K562 (cell line): ENCODE data around the gene DEDD2. TPM values are rescaled to one million over a fixed set of nuclear protein-coding genes. Genes with fewer than 3 reads are reported as not detected.

Source experiments
- ATAC-seq: fragments of 200-7000 bp; cut with Tn5 transposase; 3 replicates; pipeline ENCODE4 v1.9.1; 2020; ENCODE audit warnings: moderate library complexity
- BruUV-seq: library from RNA; stranded (reverse); fragments of 400-500 nt; replicated peaks from 2 replicates; lab custom pipeline; 2021; lab: Mats Ljungman, UMichigan
- CTCF ChIA-PET: fragments of 300-600 bp; formaldehyde crosslinking; extraction: SDS; loops from one replicate; lab custom pipeline; 2021; ENCODE audit warnings: low intra/inter-chr PET ratio; lab: Yijun Ruan, JAX
- POLR2A ChIA-PET: fragments of 300-600, 350-650 bp; sonication (Branson Sonifier 250); formaldehyde crosslinking; extraction: SDS; loops from one replicate; lab custom pipeline; 2021; ENCODE audit warnings: antibody characterized with exemption, inconsistent platforms; lab: Yijun Ruan, JAX
- DNase-seq, 4 experiments: peaks; one replicate each; pipeline versions ENCODE4 v3.0.0 to v3.0.0-alpha.2; 2011 to 2018; ENCODE audit warnings: low spot score in 3 of 4, mixed read lengths in 3 of 4; ENCODE audit errors: extremely low read depth in 1 of 4
- FAIRE-seq: peaks from 2 replicates; lab custom pipeline; 2011; peaks lifted over from hg19 to GRCh38; lab: Jason Lieb, UNC
- H2AFZ ChIP-seq: 2 replicates; pipeline ENCODE4 v1.6.0; 2011; ENCODE audit warnings: low read depth, low read length, control low read depth, inconsistent platforms
- H3K27ac ChIP-seq: fragments of 200-600 bp; 3 replicates; pipeline ENCODE4 v1.8.0; 2011; ENCODE audit warnings: low read depth, mild to moderate bottlenecking, control low read depth, inconsistent platforms, low read length, moderate library complexity, mixed read lengths; ENCODE audit errors: extremely low read depth
- H3K27me3 ChIP-seq, 2 experiments: fragments of 300-600 bp in 1 of 2; 2 replicates in 1 of 2; 3 replicates in 1 of 2; pipeline versions ENCODE4 v1.6.0 to v1.8.0; 2011; ENCODE audit warnings: inconsistent platforms in 2 of 2, low read length in 2 of 2, mild to moderate bottlenecking in 1 of 2, mixed read lengths in 1 of 2, moderate library complexity in 1 of 2; ENCODE audit not compliant: control insufficient read depth in 2 of 2, insufficient read depth in 2 of 2
- H3K36me3 ChIP-seq: fragments of 300-600 bp; 3 replicates; pipeline ENCODE4 v1.8.0; 2011; ENCODE audit warnings: mild to moderate bottlenecking, low read length, inconsistent platforms; ENCODE audit not compliant: control insufficient read depth, insufficient read depth
- H3K4me1 ChIP-seq, 2 experiments: fragments of 200-600 bp in 1 of 2; replicated peaks in 1 of 2; 2 replicates in 1 of 2; 3 replicates in 1 of 2; pipeline versions ENCODE4 v1.5.1 to v1.8.0; 2011; ENCODE audit warnings: inconsistent platforms in 2 of 2, low read length in 2 of 2, mild to moderate bottlenecking in 1 of 2, mixed read lengths in 1 of 2, moderate library complexity in 1 of 2; ENCODE audit not compliant: control insufficient read depth in 2 of 2, insufficient read depth in 2 of 2
- H3K4me2 ChIP-seq: 2 replicates; pipeline ENCODE4 v1.6.1; 2011; ENCODE audit warnings: low read length, control low read depth, inconsistent platforms, mixed read lengths; ENCODE audit not compliant: insufficient read depth
- H3K4me3 ChIP-seq: fragments of 200-600 bp; sonication (generic), shearing (Covaris generic); 2 replicates; pipeline ENCODE4 v1.5.1; 2016; ENCODE audit warnings: control low read depth, inconsistent platforms
- H3K79me2 ChIP-seq: fragments of 200-600 bp; 3 replicates; pipeline ENCODE4 v1.8.0; 2011; ENCODE audit warnings: low read length, inconsistent platforms; ENCODE audit not compliant: control insufficient read depth, insufficient read depth
- H3K9ac ChIP-seq, 2 experiments: 2 replicates each; pipeline versions ENCODE4 v1.6.0 to v1.6.1; 2011; ENCODE audit warnings: low read depth in 2 of 2, low read length in 2 of 2, control low read depth in 1 of 2, inconsistent platforms in 1 of 2, mild to moderate bottlenecking in 1 of 2, mixed read lengths in 1 of 2; ENCODE audit not compliant: insufficient read depth in 1 of 2
- H3K9me1 ChIP-seq: one replicate; pipeline ENCODE4 v1.6.0; 2011; ENCODE audit warnings: inconsistent platforms, mild to moderate bottlenecking, low read length, moderate library complexity; ENCODE audit not compliant: control insufficient read depth, insufficient read depth
- H3K9me3 ChIP-seq: replicated peaks from 2 replicates; pipeline ENCODE4 v1.5.1; 2011; ENCODE audit warnings: low read depth, low read length, inconsistent platforms; ENCODE audit not compliant: control insufficient read depth, insufficient read depth
- H4K20me1 ChIP-seq: replicated peaks from 2 replicates; pipeline ENCODE4 v1.6.1; 2011; ENCODE audit warnings: low read length, inconsistent platforms, mixed read lengths; ENCODE audit not compliant: control insufficient read depth, insufficient read depth
- E2F8 ChIP-seq: fragments of 450-650 bp; IDR thresholded peaks from 2 replicates; pipeline ENCODE4 v1.7.1; 2018; ENCODE audit warnings: mild to moderate bottlenecking, low read depth; ENCODE audit not compliant: partially characterized antibody
- ETV1 ChIP-seq: fragments of 450-650 bp; conservative IDR thresholded peaks from 2 replicates; pipeline ENCODE4 v1.6.1; 2016; ENCODE audit warnings: missing genetic modification characterization, control low read depth, low read depth, missing compliant biosample characterization
- HSF4 ChIP-seq: fragments of 250-450 bp; sonication (Bioruptor Pico); IDR thresholded peaks from 2 replicates; pipeline ENCODE4 v2.1.2; 2022; ENCODE audit warnings: mild to moderate bottlenecking, moderate library complexity, borderline replicate concordance
- LCOR ChIP-seq: sonication (generic); formaldehyde crosslinking; IDR thresholded peaks from 2 replicates; pipeline ENCODE4 v1.8.0; 2022; ENCODE audit warnings: mild to moderate bottlenecking, missing genetic modification reagents
- NR2C2 ChIP-seq, 2 experiments: fragments of 200-800 bp in 1 of 2; sonication (Bioruptor generic) in 1 of 2; sonication (generic) in 1 of 2; formaldehyde crosslinking in 1 of 2; IDR thresholded peaks; 2 replicates each; pipeline versions ENCODE4 v1.6.1 to v1.8.0; 2016 to 2022; ENCODE audit warnings: mild to moderate bottlenecking in 1 of 2, missing compliant biosample characterization in 1 of 2, missing genetic modification characterization in 1 of 2, missing genetic modification reagents in 1 of 2
- SP2 ChIP-seq: IDR thresholded peaks from 2 replicates; pipeline ENCODE4 v1.6.1; 2011; ENCODE audit warnings: mild to moderate bottlenecking, low read depth, low read length, moderate library complexity; ENCODE audit not compliant: poor library complexity, severe bottlenecking; ENCODE audit errors: extremely low read depth
- TAF15 ChIP-seq: fragments of 200-400 bp; formaldehyde crosslinking; IDR thresholded peaks from 2 replicates; pipeline ENCODE4 v1.6.1; 2017; ENCODE audit warnings: mild to moderate bottlenecking, low read depth, low read length, moderate library complexity
- VEZF1 ChIP-seq: fragments of 200-800 bp; sonication (Bioruptor generic); IDR thresholded peaks from 2 replicates; pipeline ENCODE4 v1.6.1; 2017; ENCODE audit warnings: missing genetic modification characterization, missing compliant biosample characterization
- ZBTB33 ChIP-seq: sonication (generic); formaldehyde crosslinking; IDR thresholded peaks from 2 replicates; pipeline ENCODE4 v1.8.1; 2023; ENCODE audit warnings: mild to moderate bottlenecking, missing genetic modification reagents
- ZNF551 ChIP-seq: fragments of 250-450 bp; sonication (Bioruptor Pico); IDR thresholded peaks from 2 replicates; pipeline ENCODE4 v1.5.0; 2021; ENCODE audit warnings: mild to moderate bottlenecking, moderate library complexity
- WGBS: fragments of 100-300 bp; shearing (Covaris generic); methylation state at CpG from one replicate; pipeline ENCODE4 v1.1.6; 2016; ENCODE audit warnings: low coverage, mixed read lengths; ENCODE audit not compliant: insufficient coverage; ENCODE audit errors: missing lambda C conversion rate; 5-methylcytosine and 5-hydroxymethylcytosine counted together
- in situ Hi-C: fragments of 300-500 bp; cut with MboI; formaldehyde crosslinking; loops from 4 replicates; pipeline ENCODE4 v1.15.0; 2018; ENCODE audit warnings: inconsistent platforms, mixed read lengths
- intact Hi-C: fragments of 100-400 bp; cut with micrococcal nuclease; formaldehyde crosslinking; loops from 2 replicates; pipeline ENCODE4 v1.14.2; 2022
- polyA plus RNA-seq, 8 experiments: library from polyadenylated mRNA; depleted of rRNA in 4 of 8; stranded (reverse) in 5 of 8; unstranded in 3 of 8; fragments of >200 nt; fragmentation: Nextera tagmentation in 2 of 8; fragmentation: Illumina TruSeq in 1 of 8; extraction: Ambion mirVana in 2 of 8; extraction: Trizol in 1 of 8; gene quantifications; 2 replicates each; pipeline versions ENCODE4 v1.2.1 to v1.2.3, GENCODE V29; 2011 to 2014; ENCODE audit warnings: inconsistent platforms in 1 of 8, missing spikeins in 1 of 8
- total RNA-seq, 7 experiments: library from RNA; depleted of rRNA in 6 of 7; stranded (reverse); fragments of >200 nt in 6 of 7; fragmentation: Illumina TruSeq in 2 of 7; extraction: Trizol in 2 of 7; gene quantifications; 2 replicates each; pipeline versions ENCODE4 v1.2.1 to v1.2.3, GENCODE V29; 2011 to 2021; ENCODE audit warnings: low replicate concordance in 1 of 7

Gene DEDD2
- total and polyA plus RNA-seq, 9 of the 15 experiments (the other 6 are each of a cell fraction or from before 2014, with no cell fraction given): 4.3 to 43.0 (median 29.2) TPM

- TF ChIP-seq LCOR (CRISPR knock-in tag) (no peak), ETV1 (tag) (0 out of 2 replicates have a peak, but pooled peaks have one; percentile 34), VEZF1 (CRISPR knock-in tag) (no peak), TAF15 (no peak)
Observed at GRCh38 chr19:42198676-42199439, 18.6 kb downstream of the DEDD2 start (continued).

- ATAC-seq: no peak
- Histone ChIP-seq H3K9me1 (peaks cover 4% of the 10 kb centered on the region), H3K79me2 (peaks cover 38% of the 10 kb centered on the region), H2AFZ (no peak overlapping the region), H3K27me3 (no peaks in the 10 kb centered on the region; a peak in 1 of 5 replicates), H3K4me1 (peaks cover 37 to 53% of the 10 kb centered on the region in 2 experiments), H4K20me1 (peaks cover 24% of the 10 kb centered on the region; the same call in 1 of the 2 replicates), H3K4me2 (no peak overlapping the region), H3K9me3 (peaks cover 4% of the 10 kb centered on the region; the same call in 1 of the 2 replicates), H3K9ac (peak overlapping the region in 1 of 2 experiments; percentile 75; a peak in 1 of 4 replicates), H3K4me3 (no peak overlapping the region), H3K27ac (no peak overlapping the region), H3K36me3 (peaks cover 60% of the 10 kb centered on the region)
- no TSS peak for BruUV-seq
- in situ Hi-C loops: no loop called here
- CTCF ChIA-PET: no interaction called here
- intact Hi-C loops: loop anchor here (5.0 kb wide), 1 partner anchor 45 kb away; the partner anchor contains the start of gene GSK3A
- WGBS: 61% methylated on average over 5 of the region's 5 CpGs
- FAIRE-seq: no peak
- no peak for DNase-seq
- POLR2A ChIA-PET: no interaction called here
- TF ChIP-seq ZBTB33: no peak
- no peak for TF ChIP-seq ZNF551 (CRISPR knock-in tag)
- no peak for TF ChIP-seq E2F8
- TF ChIP-seq NR2C2 (CRISPR knock-in tag; IDR thresholded peaks at IDR 0.05): no peak
- no peak for TF ChIP-seq NR2C2 (tag; IDR thresholded peaks at IDR 0.05)
- TF ChIP-seq HSF4 (CRISPR knock-in tag): no peak
- TF ChIP-seq SP2: no peak
Observed at GRCh38 chr19:42197375-42197817, 20.1 kb downstream of the DEDD2 start.
